MCF 10A (cell line): ENCODE measurements around the gene PAFAH1B2. TPM values are rescaled to one million over a fixed set of nuclear protein-coding genes. Genes with fewer than 3 reads are reported as not detected.

Experiments used
- BruUV-seq: library from RNA; stranded (reverse); fragments of 400-500 nt; replicated peaks from 2 replicates; lab custom pipeline; 2021; lab: Mats Ljungman, UMichigan
- CTCF ChIA-PET: fragments of 300-600 bp; sonication (Branson Sonifier 250); formaldehyde crosslinking; extraction: SDS; loops from one replicate; lab custom pipeline; 2021; ENCODE audit warnings: antibody characterized with exemption, inconsistent platforms; lab: Yijun Ruan, JAX
- POLR2A ChIA-PET: fragments of 300-600, 350-650 bp; sonication (Branson Sonifier 250); formaldehyde crosslinking; extraction: SDS; loops from one replicate; lab custom pipeline; 2020; ENCODE audit warnings: antibody characterized with exemption, inconsistent platforms; lab: Yijun Ruan, JAX
- DNase-seq: peaks from one replicate; pipeline ENCODE4 v3.0.0-alpha.2; 2018; ENCODE audit not compliant: unreplicated experiment
- H3K27ac Mint-ChIP-seq: one replicate; pipeline ENCODE4 v1.8.0; 2022; ENCODE audit warnings: mild to moderate bottlenecking, low read depth, mixed read lengths; ENCODE audit not compliant: unreplicated experiment
- H3K27me3 Mint-ChIP-seq: one replicate; pipeline ENCODE4 v1.8.0; 2022; ENCODE audit warnings: mixed read lengths; ENCODE audit not compliant: insufficient read depth, unreplicated experiment
- H3K36me3 Mint-ChIP-seq: one replicate; pipeline ENCODE4 v1.8.0; 2022; ENCODE audit warnings: mild to moderate bottlenecking, moderate library complexity, mixed read lengths; ENCODE audit not compliant: insufficient read depth, unreplicated experiment
- H3K4me1 Mint-ChIP-seq: one replicate; pipeline ENCODE4 v1.8.0; 2022; ENCODE audit warnings: mixed read lengths; ENCODE audit not compliant: insufficient read depth, unreplicated experiment
- H3K4me3 Mint-ChIP-seq: one replicate; pipeline ENCODE4 v1.8.0; 2022; ENCODE audit warnings: mild to moderate bottlenecking, moderate library complexity, mixed read lengths; ENCODE audit not compliant: unreplicated experiment
- H3K9me3 Mint-ChIP-seq: one replicate; pipeline ENCODE4 v1.8.0; 2022; ENCODE audit warnings: mixed read lengths; ENCODE audit not compliant: unreplicated experiment
- CTCF ChIP-seq: fragments of 200-600 bp; IDR thresholded peaks from one replicate; pipeline ENCODE4 v1.8.0; 2022; ENCODE audit warnings: antibody characterized with exemption, mild to moderate bottlenecking; ENCODE audit not compliant: unreplicated experiment
- intact Hi-C: fragments of 100-400 bp; cut with micrococcal nuclease; formaldehyde crosslinking; loops from 2 replicates; pipeline ENCODE4 v1.14.1; 2022
- total RNA-seq: library from RNA; stranded (reverse); gene quantifications from 2 replicates; pipeline ENCODE4 v1.2.3, GENCODE V29; 2022

PAFAH1B2 gene
- total RNA-seq, 1 experiment from 2014 or later: 146 TPM

GRCh38 chr11:117117681-117118080 is 26.4 kb upstream of the PAFAH1B2 start:
- DNase-seq: no peak
- no peak for TF ChIP-seq CTCF
- Mint-ChIP-seq H3K27me3 (no peaks in the 10 kb centered on the region), H3K9me3 (no peaks in the 10 kb centered on the region), H3K4me1 (no peaks in the 10 kb centered on the region), H3K27ac (no peak overlapping the region), H3K36me3 (no peaks in the 10 kb centered on the region), H3K4me3 (no peak overlapping the region)
- intact Hi-C loops: no loop called here
- POLR2A ChIA-PET: interaction anchor here (1.3 to 1.4 kb wide), 2 partner anchors 26 to 40 kb away, joined by 3 read pairs; partner anchors contain the start of gene PAFAH1B2
- CTCF ChIA-PET: interaction anchor here (0.5 to 7.2 kb wide), 4 partner anchors 12 to 384 kb away, joined by 3 to 43 read pairs (median 3); no protein-coding TSS in a partner anchor
- no TSS peak for BruUV-seq

GRCh38 chr11:117121176-117121575 is 22.9 kb upstream of the PAFAH1B2 start:
- ChIA-PET CTCF (interaction anchor here (0.7 kb wide), 1 partner anchor 183 kb away, joined by 3 read pairs; no protein-coding TSS in a partner anchor), POLR2A (no interaction called here)
- no peaks in the 10 kb centered on the region for H3K9me3 Mint-ChIP-seq
- H3K4me1 Mint-ChIP-seq: no peaks in the 10 kb centered on the region
- H3K27ac Mint-ChIP-seq: no peak overlapping the region
- no peak for DNase-seq
- no peaks in the 10 kb centered on the region for H3K36me3 Mint-ChIP-seq
- no peak for TF ChIP-seq CTCF
- BruUV-seq: no TSS peak
- H3K27me3 Mint-ChIP-seq: no peaks in the 10 kb centered on the region
- intact Hi-C loops: no loop called here
- no peak overlapping the region for H3K4me3 Mint-ChIP-seq

- H3K9me3 Mint-ChIP-seq: no peaks in the 10 kb centered on the region
- no peak for TF ChIP-seq CTCF
- H3K36me3 Mint-ChIP-seq: no peaks in the 10 kb centered on the region
- H3K4me3 Mint-ChIP-seq: no peak overlapping the region
- no peak for DNase-seq
- intact Hi-C loops: no loop called here
- H3K4me1 Mint-ChIP-seq: no peaks in the 10 kb centered on the region
- ChIA-PET CTCF (interaction anchor here (1.1 to 1.4 kb wide), 3 partner anchors 17 to 286 kb away, joined by 3 to 8 read pairs (median 4); no protein-coding TSS in a partner anchor), POLR2A (interaction anchor here (0.9 kb wide), 1 partner anchor 23 kb away, joined by 3 read pairs; no protein-coding TSS in a partner anchor)
- H3K27ac Mint-ChIP-seq: no peak overlapping the region
- no peaks in the 10 kb centered on the region for H3K27me3 Mint-ChIP-seq
- no TSS peak for BruUV-seq
These were observed 21.5 kb upstream of the PAFAH1B2 start for GRCh38 chr11:117122556-117122955.

- no peak for DNase-seq
- no TSS peak for BruUV-seq
- H3K4me3 Mint-ChIP-seq: no peak overlapping the region
- TF ChIP-seq CTCF: no peak
- no peaks in the 10 kb centered on the region for H3K36me3 Mint-ChIP-seq
- no peaks in the 10 kb centered on the region for H3K9me3 Mint-ChIP-seq
- no peaks in the 10 kb centered on the region for H3K4me1 Mint-ChIP-seq
- intact Hi-C loops: no loop called here
- CTCF ChIA-PET: interaction anchor here (0.6 to 4.3 kb wide), 3 partner anchors 16 to 61 kb away, joined by 3 to 26 read pairs (median 4); no protein-coding TSS in a partner anchor
- POLR2A ChIA-PET: interaction anchor here (0.7 to 1.6 kb wide), 3 partner anchors 8 to 99 kb away, joined by 3 to 4 read pairs (median 3); partner anchors contain the start of gene PAFAH1B2
- no peaks in the 10 kb centered on the region for H3K27me3 Mint-ChIP-seq
- H3K27ac Mint-ChIP-seq: no peak overlapping the region
These were observed 17.7 kb upstream of the PAFAH1B2 start for GRCh38 chr11:117126223-117126965.
